GM19455 (cell line): ENCODE data around the gene CCDC43.
"Not testable (repeated sequence)": the region's sequence is repeated elsewhere in the genome, so short reads cannot be mapped to it uniquely, and the experiment has no call there.

ENCODE experiments used
- ATAC-seq: cut with Tn5 transposase; IDR thresholded peaks from one replicate; pipeline ENCODE4 v1.9.1; 2021; ENCODE audit not compliant: unreplicated experiment

The CCDC43 gene

GRCh38 chr17:44672479-44673093, 17.0 kb downstream of the CCDC43 start:
- no peak for ATAC-seq

- no peak for ATAC-seq
These were observed 23.6 kb downstream of the CCDC43 start for GRCh38 chr17:44666006-44666405.

- ATAC-seq, result no peak
These were observed 24.7 kb downstream of the CCDC43 start for GRCh38 chr17:44664867-44665266.

GRCh38 chr17:44663095-44663494, 26.5 kb downstream of the CCDC43 start:
- no peak for ATAC-seq

- ATAC-seq, result no peak
These were observed 27.7 kb downstream of the CCDC43 start for GRCh38 chr17:44661835-44662234.

GRCh38 chr17:44655983-44656710, 33.4 kb downstream of the CCDC43 start, which contains the start of gene MEIOC:
TSS of gene MEIOC (plus strand) at chr17:44656468. CDS start at chr17:44656614, 146 bp downstream.
- no peak for ATAC-seq

GRCh38 chr17:44653954-44654353, 35.6 kb downstream of the CCDC43 start:
- no peak for ATAC-seq

GRCh38 chr17:44653384-44653783, 36.2 kb downstream of the CCDC43 start:
- no peak for ATAC-seq

- ATAC-seq, result no peak
These were observed 36.8 kb downstream of the CCDC43 start for GRCh38 chr17:44652727-44653126.

GRCh38 chr17:44651228-44651627, 38.3 kb downstream of the CCDC43 start:
- no peak for ATAC-seq

- no peak for ATAC-seq
These were observed 40.6 kb downstream of the CCDC43 start for GRCh38 chr17:44648963-44649362.

GRCh38 chr17:44647736-44648135, 41.8 kb downstream of the CCDC43 start:
- no peak for ATAC-seq

GRCh38 chr17:44646280-44646679, 43.3 kb downstream of the CCDC43 start:
- ATAC-seq, result no peak

- no peak for ATAC-seq
These were observed 44.2 kb downstream of the CCDC43 start for GRCh38 chr17:44645341-44645740.

GRCh38 chr17:44642834-44643233, 46.7 kb downstream of the CCDC43 start:
- ATAC-seq, result no peak

GRCh38 chr17:44637066-44637465, 52.5 kb downstream of the CCDC43 start:
- ATAC-seq, result no peak

GRCh38 chr17:44636562-44636961, 53.0 kb downstream of the CCDC43 start:
- no peak for ATAC-seq

- not testable (repeated sequence) for ATAC-seq
These were observed 55.2 kb downstream of the CCDC43 start for GRCh38 chr17:44634401-44634800.

GRCh38 chr17:44633998-44634397, 55.6 kb downstream of the CCDC43 start:
- no peak for ATAC-seq

GRCh38 chr17:44630703-44631102, 58.9 kb downstream of the CCDC43 start:
- no peak for ATAC-seq

- no peak for ATAC-seq
These were observed 60.3 kb downstream of the CCDC43 start for GRCh38 chr17:44629314-44629713.
